BJ (cell line): ENCODE measurements around the gene SGSM1. TPM values are rescaled to one million over a fixed set of nuclear protein-coding genes. Genes with fewer than 3 reads are reported as not detected.

ENCODE experiments used
- CTCF ChIA-PET: fragments of 350-600 bp; formaldehyde crosslinking; extraction: SDS; loops from one replicate; lab custom pipeline; 2021; ENCODE audit warnings: antibody characterized with exemption, inconsistent platforms; lab: Yijun Ruan, JAX
- POLR2A ChIA-PET: fragments of 300-600 bp; sonication (Branson Sonifier 250); formaldehyde crosslinking; extraction: SDS; loops from one replicate; lab custom pipeline; 2021; ENCODE audit warnings: antibody characterized with exemption; lab: Charles Lee
- DNase-seq: peaks from one replicate; pipeline ENCODE4 v3.0.0-alpha.2; 2011; ENCODE audit warnings: low read depth
- H3K27me3 ChIP-seq: 2 replicates; pipeline ENCODE4 v1.6.0; 2011; ENCODE audit warnings: low read length; ENCODE audit not compliant: control insufficient read depth, insufficient read depth
- H3K36me3 ChIP-seq: 2 replicates; pipeline ENCODE4 v1.5.1; 2011; ENCODE audit warnings: low read length; ENCODE audit not compliant: control insufficient read depth, insufficient read depth
- H3K4me3 ChIP-seq: 2 replicates; pipeline ENCODE4 v1.5.1; 2011; ENCODE audit warnings: low read depth, mild to moderate bottlenecking, control low read depth, low read length
- CTCF ChIP-seq: IDR thresholded peaks from 2 replicates; pipeline ENCODE4 v1.5.1; 2011; ENCODE audit warnings: low read depth, mild to moderate bottlenecking, control low read depth, inconsistent platforms, low read length, moderate library complexity; ENCODE audit not compliant: insufficient read depth
- polyA plus RNA-seq: library from polyadenylated mRNA; depleted of rRNA; stranded (reverse); fragments of >200 nt; gene quantifications from 2 replicates; pipeline ENCODE4 v1.2.3, GENCODE V29; 2011

Gene SGSM1
- polyA plus RNA-seq, 1 experiment, result not detected

GRCh38 chr22:24947881-24948280, 141.9 kb downstream of the SGSM1 start:
- Histone ChIP-seq H3K27me3 (no peaks in the 10 kb centered on the region; the same call in 1 of the 2 replicates), H3K4me3 (no peak overlapping the region), H3K36me3 (no peaks in the 10 kb centered on the region)
- TF ChIP-seq CTCF, result no peak
- ChIA-PET POLR2A (no interaction called here), CTCF (interaction anchor here (3.9 kb wide), 1 partner anchor 9 kb away, joined by 14 read pairs; no protein-coding TSS in a partner anchor)
- no peak for DNase-seq

GRCh38 chr22:24948356-24949202, 142.6 kb downstream of the SGSM1 start:
- CTCF ChIA-PET, result interaction anchor here (3.9 kb wide), 1 partner anchor 10 kb away, joined by 14 read pairs; no protein-coding TSS in a partner anchor
- POLR2A ChIA-PET, result no interaction called here
- Histone ChIP-seq H3K27me3 (peaks cover 4% of the 10 kb centered on the region), H3K36me3 (no peaks in the 10 kb centered on the region), H3K4me3 (no peak overlapping the region)
- TF ChIP-seq CTCF, result no peak
- DNase-seq, result no peak

GRCh38 chr22:24950272-24950902, 144.4 kb downstream of the SGSM1 start:
- Histone ChIP-seq H3K36me3 (no peaks in the 10 kb centered on the region), H3K27me3 (peaks cover 11% of the 10 kb centered on the region), H3K4me3 (no peak overlapping the region)
- no peak for DNase-seq
- ChIA-PET POLR2A (no interaction called here), CTCF (interaction anchor here (1.0 to 4.3 kb wide), 4 partner anchors 12 to 99 kb away, joined by 3 to 33 read pairs (median 9); no protein-coding TSS in a partner anchor)
- TF ChIP-seq CTCF, result no peak

- CTCF ChIA-PET, result interaction anchor here (0.9 to 4.3 kb wide), 3 partner anchors 10 to 102 kb away, joined by 4 to 33 read pairs (median 4); no protein-coding TSS in a partner anchor
- POLR2A ChIA-PET, result no interaction called here
- DNase-seq, result no peak
- peak within 1 kb of the TSS; percentile 68 for H3K4me3 ChIP-seq
- H3K36me3 ChIP-seq, result no peaks in the 10 kb centered on the region
- peak; percentile 96 for TF ChIP-seq CTCF
- peaks cover 11% of the 10 kb centered on the region for H3K27me3 ChIP-seq
These were observed 146.2 kb downstream of the SGSM1 start, which contains the start of gene KIAA1671 for GRCh38 chr22:24951942-24952836. Gene KIAA1671, plus strand, starts transcription at chr22:24952716. Its CDS starts 75,284 bp downstream, at chr22:25028000.
